T47D (cell line): ENCODE data around the gene RGS10.
"Not testable (repeated sequence)": the region's sequence is repeated elsewhere in the genome, so short reads cannot be mapped to it uniquely, and the experiment has no call there.

Experiments
- DNase-seq, 2 experiments: peaks; one replicate each; pipeline versions ENCODE4 v3.0.0 to v3.0.0-alpha.2; 2011 to 2012; ENCODE audit warnings: low read depth in 1 of 2, low spot score in 1 of 2
- JUND ChIP-seq: IDR thresholded peaks from 2 replicates; pipeline ENCODE4 v1.6.1; 2012; ENCODE audit warnings: low read depth
- in situ Hi-C: cut with HindIII; loops from 2 replicates; pipeline ENCODE4 v1.10.0; 2016; ENCODE audit warnings: low sequenced_read_pairs, low pct_unique_long_range_greater_than_20kb

Gene RGS10

DNA sequence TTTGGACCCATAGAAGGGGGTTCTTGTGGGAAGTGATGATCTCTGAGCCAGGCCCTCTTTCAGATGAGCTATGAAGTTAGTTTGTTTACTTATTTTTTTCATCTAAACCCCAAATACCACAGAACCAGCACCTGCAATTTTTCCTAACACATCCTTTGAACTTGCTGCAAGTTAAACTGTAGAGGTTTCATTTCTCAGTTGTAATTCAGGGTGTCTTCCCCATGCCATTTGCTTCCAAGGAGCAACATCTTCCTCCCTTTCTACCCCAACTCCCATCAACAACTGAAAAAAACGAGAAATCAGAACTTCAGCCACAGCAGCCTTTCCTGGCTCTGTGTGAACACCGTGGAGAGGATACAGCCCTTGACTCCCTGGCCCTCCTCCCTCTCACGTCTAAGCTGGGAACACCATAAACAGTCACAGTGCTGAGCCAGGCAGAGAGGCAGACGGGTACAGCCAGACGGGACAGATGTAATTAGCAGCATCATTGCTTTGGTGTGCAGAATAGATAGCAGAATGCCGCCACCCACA is 63.6 kb downstream of the RGS10 start:
- in situ Hi-C loops, result no loop called here
- DNase-seq, result no peak
- no peak for TF ChIP-seq JUND

DNA sequence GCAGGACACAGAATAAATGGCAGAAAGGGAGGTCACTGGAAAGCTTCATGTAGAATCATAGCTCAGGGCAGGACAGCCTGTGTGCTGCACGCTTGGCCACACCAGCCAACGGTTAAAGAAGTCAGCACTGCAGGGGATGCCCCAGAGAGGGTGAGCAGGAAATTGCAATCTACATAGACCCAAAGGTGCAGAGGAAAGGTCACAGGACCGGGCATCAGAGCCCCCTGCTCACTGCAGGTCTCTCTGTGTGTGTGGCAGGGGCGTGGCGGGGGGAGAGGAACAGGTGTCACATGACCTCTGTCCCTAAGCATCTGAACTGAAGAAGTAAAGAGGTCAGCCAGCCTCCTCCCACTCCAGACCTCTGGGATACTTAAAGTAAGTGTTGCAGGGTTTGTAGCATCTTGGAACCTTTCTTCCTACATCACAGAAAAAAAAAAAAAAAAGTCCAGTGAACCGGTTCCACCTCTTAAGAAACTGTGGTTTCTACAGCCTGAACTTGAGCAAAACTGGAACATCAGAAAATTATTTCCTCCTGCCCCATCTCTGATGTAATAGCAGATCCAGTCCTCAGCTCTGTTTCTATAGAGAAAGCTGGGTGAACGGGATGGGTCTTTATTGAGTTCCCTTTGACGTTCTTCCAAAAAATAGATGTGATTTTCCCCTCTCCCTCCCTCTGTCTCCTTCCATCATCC is 64.3 kb downstream of the RGS10 start:
- no peak for TF ChIP-seq JUND
- no peak for DNase-seq
- in situ Hi-C loops, result no loop called here

DNA sequence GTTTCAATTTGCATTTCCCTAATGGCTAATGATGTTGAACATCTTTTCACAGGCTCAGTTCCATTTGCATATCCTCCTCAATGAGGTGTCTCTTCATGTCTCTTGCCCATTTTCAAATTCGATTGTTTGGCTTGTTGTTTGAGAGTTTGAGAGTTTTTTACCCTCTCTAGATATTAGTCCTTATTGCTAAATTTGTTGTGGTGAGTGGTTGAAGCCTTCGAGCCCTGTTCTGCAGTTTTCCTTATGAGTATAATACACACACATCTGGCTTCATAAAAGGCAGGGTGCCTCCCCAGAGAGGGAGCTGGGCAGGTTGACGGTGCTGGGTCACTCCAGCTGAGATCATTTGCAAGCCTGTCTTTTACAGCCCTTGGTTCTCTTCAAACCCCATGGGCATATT is 65.1 kb downstream of the RGS10 start:
- no peak for DNase-seq
- no peak for TF ChIP-seq JUND
- in situ Hi-C loops, result no loop called here

DNA sequence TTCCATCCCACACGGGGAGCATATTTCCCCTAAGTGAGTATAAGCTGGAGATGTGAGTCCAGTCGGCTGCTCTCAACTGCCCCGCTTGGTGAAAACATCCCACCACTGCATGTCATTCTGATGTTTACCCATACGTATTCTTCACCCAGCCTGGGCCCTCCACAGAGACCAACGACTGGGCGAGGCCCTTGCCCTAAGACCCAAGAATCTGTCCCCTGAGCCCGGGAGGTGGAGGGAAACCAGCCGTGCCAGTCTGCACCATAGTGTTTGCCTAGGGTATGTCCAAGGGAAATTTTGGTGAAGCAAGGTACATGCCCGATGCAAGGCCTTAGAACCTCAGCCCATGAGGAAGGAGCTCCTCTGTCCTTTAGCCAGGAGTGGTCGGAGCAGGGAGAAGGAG is 67.9 kb downstream of the RGS10 start:
- DNase-seq, result no peak
- in situ Hi-C loops, result no loop called here
- TF ChIP-seq JUND, result no peak

DNA sequence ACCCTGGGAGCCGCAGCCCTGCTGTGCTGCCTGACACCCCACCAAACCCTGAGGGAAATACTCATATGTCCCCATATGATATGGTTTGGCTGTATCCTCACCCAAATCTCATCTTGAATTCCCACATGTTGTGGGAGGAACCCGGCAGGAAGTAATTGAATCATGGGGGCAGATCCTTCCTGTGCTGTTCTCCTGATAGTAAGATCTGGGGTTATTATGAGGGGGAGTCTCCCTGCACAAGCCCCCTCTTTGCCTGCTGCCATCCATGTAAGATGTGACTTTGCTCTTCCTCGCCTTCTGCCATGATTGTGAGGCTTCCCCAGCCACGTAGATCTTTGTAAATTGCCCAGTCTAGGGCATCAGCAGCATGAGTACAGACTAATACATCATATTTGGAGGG is 68.7 kb downstream of the RGS10 start:
- TF ChIP-seq JUND, result no peak
- in situ Hi-C loops, result no loop called here
- DNase-seq, result no peak

DNA sequence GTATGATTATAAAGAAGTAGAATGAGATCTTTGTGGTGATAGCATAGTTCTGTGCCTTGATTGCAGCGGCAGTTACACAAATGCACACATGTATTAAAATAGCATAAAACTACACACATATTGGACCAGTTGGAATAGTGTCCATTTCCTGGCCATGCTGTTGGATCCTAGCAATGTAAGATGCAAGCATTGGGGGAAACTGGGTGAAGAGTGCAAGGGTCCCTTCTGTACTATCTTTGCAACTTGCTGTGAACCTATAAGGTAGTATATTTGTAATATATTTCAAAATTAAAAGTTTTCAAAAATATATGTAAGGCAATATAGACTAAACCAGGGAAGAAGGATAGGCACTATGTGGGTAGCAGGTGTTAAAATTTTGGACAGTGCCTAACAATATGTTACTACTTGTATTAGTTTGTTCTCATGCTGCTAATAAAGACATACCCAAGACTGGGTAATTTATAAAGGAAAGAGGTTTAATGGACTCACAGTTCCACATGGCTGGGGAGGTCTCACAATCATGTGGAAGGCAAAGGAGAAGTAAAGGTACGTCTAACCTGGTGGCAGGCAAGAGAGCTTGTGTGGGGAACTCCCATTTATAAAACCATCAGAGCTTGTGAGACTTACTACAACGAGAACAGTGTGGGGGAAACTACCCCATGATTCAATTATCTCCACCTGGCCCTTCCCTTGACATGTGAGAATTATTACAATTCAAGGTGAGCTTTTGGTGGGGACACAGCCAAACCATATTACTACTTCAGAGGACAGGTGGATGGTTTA is 71.4 kb downstream of the RGS10 start:
- no peak for TF ChIP-seq JUND
- in situ Hi-C loops, result no loop called here
- no peak for DNase-seq

DNA sequence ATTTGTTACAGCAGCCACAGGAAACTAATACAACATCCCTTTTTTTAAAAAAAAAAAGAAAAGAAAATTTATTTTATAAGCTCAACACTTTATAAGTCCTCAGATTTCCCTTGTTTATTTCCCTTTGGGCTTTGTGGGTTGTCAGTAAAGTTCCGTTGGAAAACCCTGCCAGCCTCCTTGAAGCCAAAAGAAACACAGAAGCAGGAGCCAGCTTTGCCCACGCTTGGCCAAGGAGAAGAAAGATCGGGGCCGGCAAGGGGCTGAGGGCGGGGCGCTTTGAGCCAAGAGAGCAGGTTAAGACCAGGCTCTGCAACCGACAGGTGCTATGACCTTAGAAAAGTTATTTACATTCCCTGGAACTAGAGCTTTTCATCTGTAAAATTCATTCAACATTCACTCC is 72.7 kb downstream of the RGS10 start:
- in situ Hi-C loops, result no loop called here
- no peak for TF ChIP-seq JUND
- DNase-seq, result no peak

DNA sequence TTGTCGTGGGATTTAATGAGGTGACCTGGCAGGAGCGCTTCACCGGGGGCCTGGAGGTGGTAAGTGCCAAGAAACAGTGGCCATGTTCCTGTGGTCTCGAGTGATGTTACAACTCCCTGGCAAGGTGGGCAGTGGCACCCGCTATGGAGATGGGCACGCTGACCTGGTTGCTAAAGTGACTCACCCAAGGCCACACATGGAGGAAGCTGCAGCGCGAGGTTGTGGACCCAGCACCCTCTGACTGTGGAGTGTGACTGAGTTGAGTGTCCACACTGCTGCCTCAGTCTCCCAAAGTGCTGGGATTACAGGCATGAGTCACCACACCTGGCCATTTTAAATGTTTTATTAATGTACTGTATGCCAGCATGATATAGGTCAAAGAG is 73.2 kb downstream of the RGS10 start:
- no peak for DNase-seq
- in situ Hi-C loops, result no loop called here
- no peak for TF ChIP-seq JUND

DNA sequence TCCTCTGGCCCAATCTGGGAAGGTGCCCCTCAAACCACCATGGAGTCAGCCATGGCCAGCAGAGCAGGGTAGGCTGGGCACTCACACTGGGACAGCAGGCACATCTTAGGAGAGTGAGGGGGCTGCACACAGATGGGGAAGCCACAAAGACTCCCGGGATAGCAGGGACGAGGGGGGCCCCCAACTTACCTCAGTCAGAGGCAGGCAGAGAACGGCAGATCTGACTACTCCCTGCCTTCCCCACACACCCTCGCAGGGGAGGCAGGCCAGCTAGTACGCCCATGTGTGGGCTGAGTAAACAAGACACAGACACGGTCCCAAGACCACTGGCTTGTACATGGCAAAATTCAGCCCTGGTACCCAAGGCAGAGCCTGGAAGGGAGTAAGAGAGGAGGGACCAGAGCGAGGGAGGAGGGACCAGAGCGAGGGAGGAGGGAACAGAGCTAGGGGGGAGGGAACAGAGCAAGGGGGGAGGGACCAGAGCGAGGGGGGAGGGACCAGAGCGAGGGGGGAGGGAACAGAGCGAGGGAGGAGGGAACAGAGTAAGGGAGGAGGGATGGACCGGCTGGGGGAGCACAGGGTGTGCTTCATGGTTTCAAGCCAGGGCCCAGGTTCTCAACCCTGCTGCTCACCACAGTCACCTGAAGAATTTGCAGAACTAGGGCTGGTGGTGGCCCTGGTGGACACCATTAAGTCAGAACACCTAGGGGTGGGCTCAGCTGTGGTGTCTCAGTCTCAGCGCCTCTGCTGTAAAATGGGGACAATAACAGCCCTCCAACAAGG is 73.8 kb downstream of the RGS10 start:
- no peak for DNase-seq
- in situ Hi-C loops, result no loop called here
- TF ChIP-seq JUND, result no peak

DNA sequence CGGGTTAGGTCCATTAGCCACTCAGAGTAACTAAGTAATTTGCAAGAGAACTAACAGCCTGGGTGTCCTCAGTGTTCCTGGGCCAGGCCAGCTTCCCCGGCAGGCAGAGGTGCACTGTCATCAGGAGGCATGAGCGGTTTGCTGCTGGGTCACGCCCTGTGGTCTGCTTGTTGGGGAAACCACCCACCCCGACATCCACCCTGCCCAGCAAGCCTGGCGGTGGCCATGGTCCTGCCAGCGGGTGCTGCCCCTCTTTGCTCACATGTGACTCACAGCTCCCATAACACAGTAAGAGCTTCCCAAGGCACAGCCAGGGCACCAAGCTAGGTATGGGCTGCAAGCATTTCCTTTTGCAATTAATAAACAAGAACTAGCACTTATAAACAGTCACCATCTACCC is 75.9 kb downstream of the RGS10 start:
- in situ Hi-C loops, result no loop called here
- DNase-seq, result no peak

DNA sequence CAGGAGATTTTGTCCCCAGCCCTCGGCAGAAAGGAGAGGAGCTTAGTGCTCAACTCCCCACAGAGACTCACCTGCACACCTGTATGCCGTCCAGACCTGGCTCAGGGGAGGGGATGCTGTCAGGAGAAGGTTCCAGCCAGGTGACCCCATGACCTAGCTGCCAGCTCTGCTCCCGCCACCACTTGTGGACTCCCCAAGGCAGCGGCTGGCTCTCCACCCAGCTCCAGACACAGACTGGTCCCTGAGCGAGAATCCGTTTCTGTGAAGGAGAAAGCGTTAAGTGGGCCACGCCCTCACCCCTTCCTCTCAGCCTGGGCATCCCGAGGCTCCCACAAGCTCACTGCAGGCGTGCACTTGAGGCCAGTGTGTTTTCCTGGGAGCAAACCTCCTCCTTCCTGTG is 76.4 kb downstream of the RGS10 start:
- no peak for TF ChIP-seq JUND
- DNase-seq, result no peak
- in situ Hi-C loops, result no loop called here

More for the DNA sequence above, 75.9 kb downstream of the RGS10 start:
- TF ChIP-seq JUND, result no peak

DNA sequence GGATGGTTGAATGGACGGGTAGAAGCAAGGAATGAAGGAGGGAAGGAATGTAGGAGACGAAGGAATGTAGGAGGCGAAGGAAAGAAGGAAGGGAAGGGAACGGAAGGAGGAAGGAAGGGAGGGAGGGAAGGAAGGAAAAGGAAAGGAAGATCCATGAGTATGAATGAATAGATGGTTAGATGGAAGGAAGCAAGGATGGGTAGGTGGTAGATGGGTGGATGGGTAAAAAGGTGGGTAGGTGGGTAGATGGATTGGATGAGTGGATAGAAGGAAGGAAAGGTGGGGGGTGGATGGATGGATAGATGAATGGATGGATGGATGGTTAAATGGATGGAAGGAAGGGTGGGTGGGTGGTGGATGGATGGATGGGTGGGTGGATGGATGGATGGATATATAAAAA is 77.4 kb downstream of the RGS10 start:
- no peak for DNase-seq
- no peak for TF ChIP-seq JUND
- in situ Hi-C loops, result no loop called here

DNA sequence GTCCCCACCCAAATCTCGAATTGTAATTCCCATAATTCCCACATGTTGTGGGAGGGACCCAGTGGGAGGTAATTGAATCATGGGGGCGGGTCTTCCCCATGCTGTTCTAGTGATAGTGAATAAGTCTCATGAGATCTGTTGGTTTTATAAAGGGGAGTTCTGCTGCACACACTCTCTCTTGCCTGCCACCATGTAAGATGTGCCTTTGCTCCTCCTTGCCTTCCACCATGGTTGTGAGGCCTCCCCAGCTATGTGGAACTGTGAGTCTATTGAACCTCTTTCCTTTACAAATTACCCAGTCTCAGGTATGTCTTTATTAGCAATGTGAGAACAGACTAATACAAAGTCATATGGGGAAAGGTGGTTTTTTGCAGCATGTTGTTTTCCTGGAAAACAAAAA is 79.3 kb downstream of the RGS10 start:
- not testable (repeated sequence) for DNase-seq

More for the DNA sequence above, 79.3 kb downstream of the RGS10 start:
- in situ Hi-C loops, result not testable (repeated sequence)
